Caco-2 (cell line): ENCODE results near the gene NPB. TPM values are rescaled to one million over a fixed set of nuclear protein-coding genes. Genes with fewer than 3 reads are reported as not detected.

Source experiments
- BruUV-seq: library from RNA; stranded (reverse); fragments of 400-500 nt; replicated peaks from 2 replicates; lab custom pipeline; 2021; lab: Mats Ljungman, UMichigan
- CTCF ChIA-PET: fragments of 300-600 bp; sonication (Branson Sonifier 250); formaldehyde crosslinking; loops from one replicate; lab custom pipeline; 2022; ENCODE audit warnings: antibody characterized with exemption; lab: Charles Lee
- POLR2A ChIA-PET: fragments of 300-600 bp; sonication (Branson Sonifier 250); formaldehyde crosslinking; loops from one replicate; lab custom pipeline; 2022; ENCODE audit warnings: antibody characterized with exemption; lab: Charles Lee
- DNase-seq, 2 experiments: peaks; one replicate each; pipeline versions ENCODE4 v3.0.0 to v3.0.0-alpha.2; 2020 to 2022
- H3K27me3 ChIP-seq: replicated peaks from 2 replicates; pipeline ENCODE4 v1.6.0; 2011; ENCODE audit warnings: low read length; ENCODE audit not compliant: control insufficient read depth, insufficient read depth
- H3K36me3 ChIP-seq: 2 replicates; pipeline ENCODE4 v1.5.1; 2011; ENCODE audit warnings: low read length; ENCODE audit not compliant: control insufficient read depth, insufficient read depth
- H3K4me1 ChIP-seq: fragments of 250-450 bp; sonication (Bioruptor Pico); 2 replicates; pipeline ENCODE4 v1.5.1; 2020; ENCODE audit warnings: mild to moderate bottlenecking
- H3K4me3 ChIP-seq: 2 replicates; pipeline ENCODE4 v1.5.1; 2011; ENCODE audit warnings: low read depth, mild to moderate bottlenecking, control low read depth, low read length
- H3K9me3 ChIP-seq: fragments of 250-450 bp; sonication (Bioruptor Pico); 2 replicates; pipeline ENCODE4 v1.5.1; 2020; ENCODE audit warnings: mild to moderate bottlenecking, moderate library complexity
- H3K27ac Mint-ChIP-seq: one replicate; pipeline ENCODE4 v1.8.0; 2022; ENCODE audit warnings: mixed read lengths; ENCODE audit not compliant: unreplicated experiment
- H3K27me3 Mint-ChIP-seq: one replicate; pipeline ENCODE4 v1.8.0; 2022; ENCODE audit warnings: mixed read lengths; ENCODE audit not compliant: insufficient read depth, unreplicated experiment
- H3K36me3 Mint-ChIP-seq: one replicate; pipeline ENCODE4 v1.8.0; 2022; ENCODE audit warnings: mild to moderate bottlenecking, mixed read lengths; ENCODE audit not compliant: insufficient read depth, unreplicated experiment
- H3K4me1 Mint-ChIP-seq: one replicate; pipeline ENCODE4 v1.8.0; 2022; ENCODE audit warnings: low read depth, mixed read lengths; ENCODE audit not compliant: unreplicated experiment
- H3K4me3 Mint-ChIP-seq: one replicate; pipeline ENCODE4 v1.8.0; 2022; ENCODE audit warnings: mild to moderate bottlenecking, moderate library complexity, mixed read lengths; ENCODE audit not compliant: unreplicated experiment
- H3K9me3 Mint-ChIP-seq: one replicate; pipeline ENCODE4 v1.8.0; 2022; ENCODE audit warnings: mixed read lengths; ENCODE audit not compliant: unreplicated experiment
- CTCF ChIP-seq, 2 experiments: fragments of 200-600 bp in 1 of 2; IDR thresholded peaks; 1 replicate in 1 of 2; 2 replicates in 1 of 2; pipeline versions ENCODE4 v1.5.1 to v1.8.0; 2011 to 2022; ENCODE audit warnings: antibody characterized with exemption in 1 of 2, control low read depth in 1 of 2, inconsistent platforms in 1 of 2, low read depth in 1 of 2, low read length in 1 of 2, mild to moderate bottlenecking in 1 of 2, moderate library complexity in 1 of 2; ENCODE audit not compliant: insufficient read depth in 1 of 2, severe bottlenecking in 1 of 2, unreplicated experiment in 1 of 2
- intact Hi-C: fragments of 100-400 bp; cut with micrococcal nuclease; formaldehyde crosslinking; loops from one replicate; pipeline ENCODE4 v1.10.0; 2022; ENCODE audit not compliant: unreplicated experiment
- total RNA-seq: library from RNA; stranded (reverse); gene quantifications from 2 replicates; pipeline ENCODE4 v1.2.3, GENCODE V29; 2022

NPB gene
- total RNA-seq, 1 experiment from 2014 or later, result 0.68 TPM

DNA sequence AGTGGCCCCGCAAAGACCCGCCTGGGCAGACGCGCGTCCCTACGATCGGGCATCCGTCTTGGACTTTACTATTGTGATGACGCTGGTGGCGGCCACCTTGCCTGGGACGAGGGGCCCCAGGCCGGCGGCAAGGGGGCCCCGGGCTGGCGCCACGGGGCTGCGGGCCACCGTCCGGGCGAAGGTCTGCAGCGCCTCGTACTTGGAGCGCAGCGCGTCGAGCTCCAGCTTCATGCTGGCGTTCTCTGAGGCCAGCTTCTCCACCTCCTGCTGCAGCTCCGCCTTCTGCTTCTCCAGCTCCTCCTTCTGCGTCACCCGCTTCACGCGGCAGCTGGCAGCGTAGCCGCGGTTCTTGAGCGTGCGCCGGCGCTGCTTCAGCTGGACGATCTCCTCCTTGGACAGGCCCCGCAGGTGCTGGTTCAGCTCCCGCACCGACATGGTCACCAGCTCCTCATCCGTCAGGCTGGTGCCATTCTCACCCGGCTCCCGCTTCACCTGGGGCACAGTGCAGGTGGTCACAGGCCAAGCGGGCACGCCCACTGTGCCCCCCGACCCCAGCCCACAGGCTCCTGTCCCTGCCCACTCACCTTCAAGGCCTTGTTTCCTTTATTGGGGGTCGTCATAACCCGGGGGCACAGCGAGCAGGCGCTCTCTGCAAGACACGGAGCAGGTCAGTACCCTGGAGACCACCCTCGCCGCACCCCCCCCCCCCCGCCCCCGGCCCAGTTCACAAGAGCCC is 20.7 kb downstream of the NPB start:
- Mint-ChIP-seq H3K36me3 (peaks cover 60% of the 10 kb centered on the region), H3K27ac (peak overlapping the region; percentile 86), H3K27me3 (no peaks in the 10 kb centered on the region), H3K9me3 (no peaks in the 10 kb centered on the region), H3K4me3 (no peak overlapping the region), H3K4me1 (peaks cover 24% of the 10 kb centered on the region)
- Histone ChIP-seq H3K36me3 (peaks cover 6% of the 10 kb centered on the region), H3K27me3 (no peaks in the 10 kb centered on the region), H3K4me1 (peaks cover 14% of the 10 kb centered on the region), H3K9me3 (no peaks in the 10 kb centered on the region), H3K4me3 (no peak overlapping the region)
- DNase-seq, result no peak
- intact Hi-C loops, result no loop called here
- ChIA-PET POLR2A (no interaction called here), CTCF (no interaction called here)
- no peak for TF ChIP-seq CTCF (IDR thresholded peaks at IDR 0.05; ENCODE audit: insufficient read depth in 1 of 2, low read depth in 1 of 2, low read length in 1 of 2, severe bottlenecking in 1 of 2, unreplicated experiment in 1 of 2)
- BruUV-seq, result no TSS peak

GRCh38 chr17:81923302-81924260 is 21.5 kb downstream of the NPB start:
- Histone ChIP-seq H3K36me3 (peaks cover 6% of the 10 kb centered on the region), H3K27me3 (no peaks in the 10 kb centered on the region), H3K9me3 (no peaks in the 10 kb centered on the region), H3K4me1 (peaks cover 14% of the 10 kb centered on the region), H3K4me3 (no peak overlapping the region)
- CTCF ChIA-PET, result no interaction called here
- no peak for TF ChIP-seq CTCF (IDR thresholded peaks at IDR 0.05; ENCODE audit: insufficient read depth in 1 of 2, low read depth in 1 of 2, low read length in 1 of 2, severe bottlenecking in 1 of 2, unreplicated experiment in 1 of 2)
- POLR2A ChIA-PET, result interaction anchor here (1.1 kb wide), 1 partner anchor 12 kb away, joined by 3 read pairs; the partner anchor contains the start of gene PCYT2
- H3K27me3 Mint-ChIP-seq, result no peaks in the 10 kb centered on the region
- H3K36me3 Mint-ChIP-seq, result peaks cover 52% of the 10 kb centered on the region
- no peak overlapping the region for H3K4me3 Mint-ChIP-seq
- H3K4me1 Mint-ChIP-seq, result peaks cover 24% of the 10 kb centered on the region
- H3K27ac Mint-ChIP-seq, result peak overlapping the region; percentile 86
- intact Hi-C loops, result no loop called here
- DNase-seq, result no peak
- no TSS peak for BruUV-seq
- no peaks in the 10 kb centered on the region for H3K9me3 Mint-ChIP-seq
